Measurements from ENCODE around the gene YLPM1. TPM values are rescaled to one million over a fixed set of nuclear protein-coding genes. Genes with fewer than 3 reads are reported as not detected.

The YLPM1 gene
- total RNA-seq, 1 donor from 2014 or later: 69.9 TPM

DNA sequence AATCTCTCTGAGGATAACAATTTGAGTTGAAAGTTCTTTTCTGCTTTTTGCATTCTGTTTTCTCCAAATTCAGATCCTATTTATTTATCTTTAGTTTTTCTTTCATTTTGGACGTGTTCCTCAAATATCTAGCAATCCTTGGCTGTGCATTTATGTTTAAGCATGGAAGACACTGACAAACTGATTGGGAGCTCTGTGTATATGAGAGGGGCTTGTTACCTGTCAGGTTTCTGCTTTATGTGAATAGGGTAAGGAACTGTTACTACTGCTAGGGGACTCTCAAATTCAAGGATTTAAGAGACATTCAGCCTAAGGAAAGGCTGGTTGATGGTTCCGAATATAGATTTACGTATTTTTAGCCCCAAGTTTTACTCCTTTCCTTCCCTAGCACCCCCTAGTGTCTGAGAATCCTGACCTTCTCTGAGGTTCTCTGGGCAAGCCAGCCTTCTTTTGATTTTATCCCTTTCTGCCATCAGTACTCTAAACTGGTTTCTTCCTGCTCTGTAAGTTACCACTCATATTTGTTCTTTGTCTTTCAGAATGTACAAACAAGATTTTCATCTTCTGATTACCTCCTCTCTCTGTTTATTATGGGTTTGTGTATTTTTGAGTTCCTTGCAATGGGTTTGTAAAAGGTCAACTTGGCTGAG, 30.5 kb downstream of the YLPM1 start:
- DNase-seq: peak; percentile 3

DNA sequence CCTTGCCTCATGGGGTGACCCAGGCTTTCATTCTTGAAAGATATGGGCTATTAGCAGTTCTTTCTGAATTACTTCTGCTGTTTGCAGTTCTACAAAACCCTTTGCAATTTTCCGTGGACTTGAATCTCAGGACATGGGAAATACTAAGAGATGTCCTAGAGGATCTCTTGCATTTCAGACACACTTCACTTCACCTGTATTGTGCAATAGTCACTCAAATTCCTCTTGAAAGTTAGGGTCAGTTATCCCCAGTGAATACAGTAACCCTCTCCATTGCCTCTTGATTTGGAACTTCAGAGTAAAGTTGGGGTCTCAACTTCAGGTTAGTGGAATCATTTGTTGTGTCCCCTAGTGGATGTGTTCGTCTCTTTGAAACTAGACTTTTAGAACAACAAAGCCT, 31.8 kb downstream of the YLPM1 start:
- no peak for DNase-seq

DNA sequence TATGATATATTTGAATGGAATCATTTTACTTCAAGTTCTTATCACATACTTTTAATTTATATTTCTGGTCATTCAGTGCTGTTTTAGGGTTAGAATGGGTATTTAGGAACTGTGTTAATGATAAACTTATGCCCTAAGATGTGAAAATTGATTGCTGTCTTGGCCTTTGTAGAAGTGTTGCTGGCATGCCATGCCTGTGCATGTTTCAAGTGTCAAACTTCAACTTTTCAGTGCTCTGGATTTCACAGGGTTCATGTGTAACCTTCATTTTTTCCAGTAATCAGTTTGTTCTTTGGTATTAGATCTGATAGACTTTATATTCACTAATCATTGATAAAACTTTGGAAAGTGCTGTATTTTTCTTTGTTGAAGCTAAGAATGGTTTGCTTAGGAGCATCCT, 36.6 kb downstream of the YLPM1 start:
- no peak for DNase-seq

DNA sequence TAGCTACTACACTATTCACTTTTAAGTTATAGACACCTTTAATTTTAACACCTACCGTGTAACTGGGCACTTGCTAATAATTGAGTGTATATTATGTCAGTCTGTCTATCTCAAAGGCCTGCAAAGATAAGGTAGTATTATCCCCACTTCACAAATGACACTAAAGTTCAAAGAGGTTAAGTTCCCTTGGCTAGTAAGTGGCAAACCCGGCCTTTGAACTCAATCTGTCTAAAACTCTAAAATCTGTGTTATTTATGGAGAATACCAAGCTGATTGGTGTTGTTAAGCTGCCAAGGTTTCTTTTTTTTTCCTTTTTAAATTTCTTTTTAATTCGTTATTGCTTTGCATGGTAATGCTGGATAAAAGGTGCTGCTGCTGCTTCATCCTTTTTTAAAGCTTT, 37.7 kb downstream of the YLPM1 start:
- no peak for DNase-seq

DNA sequence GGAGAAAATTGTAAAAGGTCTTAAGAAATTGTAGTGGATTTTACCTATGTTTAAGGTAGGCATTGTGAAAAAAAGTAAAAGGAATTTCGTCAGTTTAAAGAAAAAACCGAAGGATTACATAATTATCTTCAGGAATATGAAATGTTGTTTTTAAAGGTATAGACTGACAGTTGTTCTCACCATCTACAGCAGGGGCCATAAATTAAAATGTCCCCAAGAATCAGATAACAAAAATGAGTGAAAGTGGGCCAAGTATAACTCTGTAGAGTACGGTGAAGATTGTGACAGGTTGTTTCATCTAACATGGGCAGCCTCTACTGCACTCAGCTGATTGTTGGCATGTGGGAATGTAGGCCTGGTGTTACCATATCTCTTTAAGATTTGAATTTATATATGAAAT, 38.3 kb downstream of the YLPM1 start:
- DNase-seq: no peak

DNA sequence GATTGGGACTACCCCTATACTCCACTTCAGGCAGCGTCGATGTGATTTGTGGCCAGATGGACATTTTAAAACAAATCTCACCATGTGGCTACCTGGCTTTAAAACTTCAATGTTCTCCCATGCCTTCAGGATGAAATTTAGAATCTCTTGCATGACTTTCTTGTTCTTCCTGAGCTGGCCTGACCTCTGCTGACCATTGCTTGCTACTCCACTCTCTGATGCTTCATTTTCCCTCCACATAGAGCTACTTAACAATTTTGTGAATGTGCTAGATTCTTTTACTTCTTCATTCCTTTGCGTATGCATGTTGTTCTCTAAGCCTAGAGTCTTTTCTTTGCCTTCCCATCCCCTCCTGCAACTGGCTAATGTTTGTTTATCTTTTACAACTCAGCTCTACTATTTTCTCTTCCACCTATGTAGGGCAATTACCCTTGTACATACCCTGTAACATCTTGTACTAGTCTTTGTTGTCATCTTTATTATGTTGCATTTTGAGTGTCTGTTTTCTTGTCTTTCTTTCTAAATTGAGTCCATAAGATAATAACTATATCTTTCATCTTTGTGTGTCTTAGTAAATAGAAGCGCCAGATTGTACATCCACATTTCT, 41.2 kb downstream of the YLPM1 start:
- DNase-seq: peak; percentile 18

DNA sequence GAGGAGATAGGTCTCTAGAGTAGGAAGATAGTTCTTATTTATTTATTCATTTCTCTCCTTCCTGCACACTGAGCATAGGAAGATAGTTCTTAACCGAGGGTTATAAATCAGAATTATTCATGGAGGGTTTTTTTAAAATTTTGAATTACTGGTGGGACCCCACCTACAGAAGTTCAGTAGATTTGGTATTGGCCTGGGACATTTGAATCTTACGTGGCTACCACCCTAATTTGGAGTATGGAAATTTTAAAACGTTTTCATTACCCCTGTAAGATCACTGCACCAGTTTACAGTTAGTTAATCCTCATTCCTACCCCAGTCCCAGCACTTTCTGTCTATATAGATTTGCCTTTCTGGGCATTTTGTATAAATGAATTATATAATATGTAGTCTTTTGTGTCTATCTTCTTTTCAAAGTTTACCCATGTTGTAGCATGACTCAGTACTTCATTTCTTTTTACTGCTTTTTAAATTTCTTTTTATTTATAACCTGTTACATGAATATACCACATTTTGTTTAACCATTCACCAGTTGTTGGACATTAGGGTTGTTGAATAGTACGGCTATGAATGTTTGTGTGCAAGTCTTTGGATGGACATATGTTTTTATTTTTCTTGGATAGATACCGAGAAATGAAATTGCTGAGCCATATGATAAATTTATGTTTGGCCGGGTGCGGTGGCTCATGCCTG, 44.9 kb downstream of the YLPM1 start:
- DNase-seq: no peak

DNA sequence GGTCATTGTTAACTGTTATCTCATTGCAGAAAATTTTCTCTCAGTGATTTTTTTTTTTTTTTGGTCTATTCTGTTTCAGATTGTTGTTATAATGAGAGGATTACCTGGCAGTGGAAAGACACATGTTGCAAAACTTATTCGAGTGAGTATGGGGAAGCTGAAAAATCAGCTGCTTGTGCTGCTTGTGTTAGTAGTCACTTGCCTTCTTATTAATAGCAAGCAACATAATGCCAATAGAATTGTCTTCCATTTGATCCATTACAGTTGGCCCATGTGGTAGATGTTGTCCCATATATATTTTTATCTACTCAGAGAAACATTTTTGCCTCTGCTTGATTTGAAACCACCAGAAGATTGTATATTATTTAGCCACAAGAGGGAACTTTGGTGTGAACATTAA, 53.0 kb downstream of the YLPM1 start:
- no peak for DNase-seq

DNA sequence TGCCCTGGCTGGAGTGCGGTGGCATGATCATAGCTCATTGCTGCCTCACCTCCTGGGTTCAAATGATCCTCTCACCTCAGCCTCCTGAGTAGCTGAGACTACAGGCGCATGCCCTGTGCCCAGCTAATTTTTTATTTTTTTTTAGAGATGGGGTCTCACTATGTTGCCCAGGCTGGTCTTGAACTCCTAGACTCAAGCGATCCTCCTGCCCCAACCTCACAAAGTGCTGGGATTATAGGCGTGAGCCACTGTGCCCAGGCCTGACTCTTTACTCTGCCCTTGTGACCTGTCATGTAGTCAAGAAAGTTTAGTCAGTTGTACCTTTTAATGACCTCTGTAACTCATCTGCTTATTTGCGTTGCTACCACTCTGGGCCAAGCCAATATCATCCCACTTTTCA, 57.2 kb downstream of the YLPM1 start:
- DNase-seq: no peak

DNA sequence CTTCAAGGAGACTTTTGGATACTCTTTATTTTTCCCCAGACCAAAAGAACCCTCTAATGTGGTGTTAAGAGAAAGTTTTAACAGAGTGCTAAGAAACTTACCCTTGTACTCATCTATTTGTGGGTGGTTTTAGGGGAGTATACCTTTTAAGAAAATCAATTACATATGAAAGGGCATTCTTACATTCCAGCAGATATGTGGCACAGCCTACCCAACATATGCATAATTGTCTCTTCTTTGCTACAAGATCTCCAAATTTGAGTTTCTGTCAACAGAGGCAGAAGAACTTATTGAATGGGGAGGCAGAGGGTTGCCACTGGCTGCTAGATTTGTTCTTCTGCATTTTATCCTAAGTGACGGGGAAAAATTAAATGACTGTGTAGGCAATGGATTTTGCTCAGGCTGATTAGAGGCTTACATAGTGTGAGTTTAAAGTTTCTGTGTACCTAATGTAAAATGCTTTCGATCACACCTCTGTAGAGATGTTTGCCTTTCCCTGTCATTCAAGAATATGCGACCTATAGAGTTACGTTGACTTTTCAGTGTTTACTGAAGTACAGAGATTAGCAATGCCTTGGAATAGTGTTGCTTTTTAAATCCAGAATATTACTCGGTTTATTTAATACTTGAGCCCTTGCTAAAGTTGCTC, 58.3 kb downstream of the YLPM1 start:
- DNase-seq: no peak

DNA sequence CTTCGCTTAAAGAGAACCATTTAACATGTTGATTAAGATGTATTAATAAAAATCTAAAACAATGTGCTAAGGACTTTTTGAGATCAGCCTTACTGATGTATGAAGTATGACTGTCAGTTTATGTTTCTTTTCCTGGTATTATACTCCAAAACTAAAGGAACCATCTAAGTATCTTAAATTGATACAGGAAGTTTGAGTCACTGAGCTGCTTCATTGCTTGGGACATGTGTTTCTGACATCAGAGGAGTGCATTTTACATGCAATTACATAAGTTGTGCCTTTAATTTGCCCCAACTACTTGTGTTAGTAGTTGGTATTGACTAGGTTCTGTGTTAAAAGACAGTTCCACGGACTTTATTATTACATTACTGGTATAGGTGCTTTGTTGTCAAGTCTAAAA, 61.9 kb downstream of the YLPM1 start:
- DNase-seq: no peak

DNA sequence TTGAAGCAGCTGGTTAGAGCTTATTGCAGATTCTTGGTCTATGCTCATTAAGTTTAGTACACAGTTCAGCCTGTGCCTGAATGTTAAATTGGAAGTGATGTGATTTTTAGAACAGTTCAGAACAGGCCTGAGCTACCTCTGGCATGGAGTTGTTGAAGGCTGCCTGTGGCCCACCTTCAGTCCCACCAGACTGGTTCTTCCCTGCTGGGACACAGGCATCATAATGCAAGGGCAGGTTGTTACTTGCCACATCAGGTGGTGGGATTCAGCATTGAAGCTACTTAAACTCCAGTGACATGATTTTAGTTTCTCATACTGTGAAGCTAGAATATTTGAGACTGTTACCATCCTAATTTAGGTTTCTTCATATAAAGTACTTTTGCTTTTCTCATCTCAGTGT, 63.5 kb downstream of the YLPM1 start:
- no peak for DNase-seq

DNA sequence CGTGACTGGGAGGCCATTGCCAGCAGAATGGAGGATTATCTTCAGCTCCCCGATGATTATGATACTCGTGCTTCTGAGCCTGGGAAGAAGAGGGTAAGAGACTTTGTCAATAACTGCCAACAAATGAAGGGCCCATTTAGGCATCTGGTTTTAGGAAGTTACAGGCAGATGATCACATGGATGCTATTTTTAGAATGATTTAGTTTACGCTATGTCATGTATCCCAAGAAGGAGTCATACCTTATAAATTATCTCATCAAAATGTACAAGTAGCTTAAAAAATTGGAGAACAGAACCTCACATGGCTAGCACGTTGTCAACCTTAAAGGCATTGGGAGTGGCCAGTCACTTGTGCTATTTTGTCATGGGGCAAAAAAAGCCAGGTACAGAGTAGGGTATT, 66.1 kb downstream of the YLPM1 start:
- DNase-seq: no peak

DNA sequence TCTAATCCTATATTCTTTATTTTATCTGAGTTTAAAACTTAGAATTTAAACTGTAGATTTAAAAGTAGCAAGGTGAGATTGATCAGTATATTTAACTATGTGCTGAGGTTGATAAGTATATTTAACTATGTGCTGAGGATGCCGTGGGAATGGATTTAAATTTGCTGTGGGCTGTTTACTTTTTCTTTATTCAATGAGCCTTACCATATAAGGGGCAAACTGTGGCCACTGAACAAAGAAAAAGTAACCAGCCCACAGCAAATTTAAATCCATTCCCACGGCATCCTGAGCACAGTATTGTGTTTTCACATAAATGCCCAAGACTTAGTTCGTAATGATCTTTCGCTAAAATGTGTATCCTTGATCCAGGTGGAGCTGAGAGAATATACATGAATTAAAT, 69.7 kb downstream of the YLPM1 start:
- DNase-seq: no peak

DNA sequence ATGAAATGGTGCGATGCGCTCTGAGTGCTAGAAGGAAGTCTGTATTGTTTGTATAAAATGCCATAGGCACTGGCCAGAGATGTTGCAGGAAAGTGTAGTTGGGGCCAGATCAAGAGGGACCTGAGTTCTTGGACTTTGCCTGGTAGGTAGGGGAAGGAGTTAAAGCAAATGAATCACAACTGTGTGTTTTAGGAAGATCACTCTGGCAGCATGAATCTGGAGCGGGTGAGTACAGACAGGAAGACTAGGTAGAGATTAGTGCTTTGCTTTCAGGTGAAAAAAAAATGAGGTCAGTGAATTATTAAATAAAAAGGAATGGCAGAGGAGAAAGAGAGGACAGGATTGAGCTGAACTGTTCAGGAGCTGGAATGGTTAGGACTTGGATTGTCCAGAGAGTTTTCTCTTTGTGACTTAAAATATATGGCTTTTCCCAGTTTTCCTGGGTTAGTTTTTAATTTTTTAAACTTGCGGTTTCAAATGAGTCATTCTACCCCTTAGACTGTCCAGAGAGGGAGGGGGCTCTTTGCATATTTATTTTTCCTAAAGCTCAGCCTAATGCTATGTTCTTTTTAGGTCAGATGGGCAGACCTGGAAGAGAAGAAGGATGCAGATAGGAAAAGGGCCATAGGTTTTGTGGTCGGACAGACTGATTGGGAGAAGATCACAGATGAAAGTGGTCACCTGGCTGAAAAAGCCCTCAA, 71.7 kb downstream of the YLPM1 start:
- DNase-seq: no peak

DNA sequence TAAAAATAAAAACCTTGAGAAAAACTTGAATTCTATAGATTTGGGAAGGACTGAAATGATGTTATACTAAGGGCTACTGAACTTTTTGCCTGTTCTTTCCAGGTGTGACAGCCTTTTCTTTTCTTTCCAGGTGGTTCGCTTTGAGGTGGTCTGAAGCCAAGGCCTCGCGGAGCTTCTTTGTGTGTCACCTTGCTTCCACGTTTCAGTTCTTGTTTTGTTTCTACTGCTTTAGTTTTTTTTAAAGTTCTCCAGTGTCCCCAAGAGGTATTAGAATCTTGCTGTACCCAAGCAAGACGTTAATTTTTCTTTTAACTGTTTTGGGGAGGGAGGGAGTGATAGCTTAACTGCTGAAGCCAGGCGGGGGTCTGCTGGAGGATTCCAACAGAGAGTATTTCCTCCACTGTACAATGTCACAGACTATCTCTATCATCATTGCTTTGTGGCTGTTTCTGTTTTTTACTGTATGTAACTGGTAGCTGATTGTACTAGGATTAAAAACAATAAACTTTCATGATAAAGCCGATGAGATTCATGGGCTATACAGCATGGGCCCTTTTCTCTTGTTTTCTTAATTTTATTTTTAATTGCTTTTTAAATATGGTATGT, 72.6 kb downstream of the YLPM1 start:
- DNase-seq: no peak

DNA sequence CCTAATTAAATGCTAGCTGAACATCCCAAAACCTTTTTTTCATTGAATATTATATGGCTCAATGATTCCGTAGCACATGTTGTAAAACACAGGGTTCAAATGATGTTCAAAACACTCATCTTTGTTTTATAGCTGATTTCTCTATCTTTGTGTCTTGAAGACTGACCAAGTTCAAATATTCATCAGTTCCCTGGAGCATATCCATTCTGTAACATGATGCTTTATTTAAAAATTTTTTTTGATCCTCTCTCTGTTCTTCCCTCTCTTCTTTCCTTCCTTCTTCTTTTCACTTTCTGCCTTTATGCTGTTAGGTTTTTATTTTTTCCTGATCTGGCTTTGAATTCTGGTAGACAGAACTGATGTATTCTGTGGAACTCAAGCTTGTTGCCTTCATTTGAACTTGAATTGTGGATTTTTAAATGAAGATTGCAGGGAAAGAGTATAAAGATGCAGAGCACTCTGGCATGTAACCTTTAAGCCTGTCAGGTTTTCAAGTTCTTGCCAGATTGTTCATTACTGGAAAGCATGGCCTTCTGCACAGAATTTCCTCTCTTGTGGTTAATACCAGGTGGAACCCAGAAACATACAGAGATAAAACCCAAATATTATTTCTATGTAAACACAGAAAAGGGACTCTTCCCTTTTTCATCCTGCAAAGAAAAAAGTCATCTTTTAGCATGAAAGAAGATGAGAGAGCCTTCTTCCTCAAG, 73.3 kb downstream of the YLPM1 start:
- DNase-seq: no peak

DNA sequence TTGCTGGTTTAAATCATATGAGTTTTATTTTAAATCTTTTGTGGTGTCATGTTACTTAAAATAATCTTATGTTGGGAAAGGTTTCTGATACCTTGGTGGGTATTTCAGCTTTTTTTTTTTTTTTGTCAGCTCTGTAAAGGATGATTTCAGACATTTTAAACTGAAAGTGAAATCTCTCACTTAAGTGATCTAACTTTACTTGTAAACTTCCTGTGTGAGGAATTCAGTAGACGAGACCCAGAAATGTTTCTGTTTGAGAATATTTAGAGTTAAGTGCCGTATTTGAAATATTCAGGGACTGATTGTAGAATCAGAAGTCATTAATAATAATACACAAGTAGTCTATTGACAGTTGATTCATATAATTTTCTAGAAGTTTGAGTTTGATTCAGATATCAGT, 75.0 kb downstream of the YLPM1 start:
- DNase-seq: no peak

DNA sequence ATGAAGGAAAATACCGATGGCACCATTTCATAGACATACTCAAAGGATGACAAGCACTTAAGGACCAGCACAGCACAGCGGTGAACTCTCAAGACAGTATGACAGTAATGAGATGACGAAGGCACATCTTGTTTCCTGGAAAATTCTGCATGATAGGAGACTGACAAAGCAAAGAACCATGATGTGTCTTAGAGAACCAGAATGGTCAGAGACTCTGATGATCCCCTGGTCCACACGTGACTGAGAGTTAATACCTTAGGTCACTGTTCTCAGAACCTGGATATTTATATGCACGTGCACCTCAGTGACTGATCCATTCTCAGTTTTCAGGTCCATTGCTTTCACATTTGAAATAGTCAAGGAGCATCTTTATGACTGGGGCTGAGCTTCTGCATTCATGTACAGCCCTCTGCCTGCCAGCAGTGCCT, 77.5 kb downstream of the YLPM1 start:
- no peak for DNase-seq

DNA sequence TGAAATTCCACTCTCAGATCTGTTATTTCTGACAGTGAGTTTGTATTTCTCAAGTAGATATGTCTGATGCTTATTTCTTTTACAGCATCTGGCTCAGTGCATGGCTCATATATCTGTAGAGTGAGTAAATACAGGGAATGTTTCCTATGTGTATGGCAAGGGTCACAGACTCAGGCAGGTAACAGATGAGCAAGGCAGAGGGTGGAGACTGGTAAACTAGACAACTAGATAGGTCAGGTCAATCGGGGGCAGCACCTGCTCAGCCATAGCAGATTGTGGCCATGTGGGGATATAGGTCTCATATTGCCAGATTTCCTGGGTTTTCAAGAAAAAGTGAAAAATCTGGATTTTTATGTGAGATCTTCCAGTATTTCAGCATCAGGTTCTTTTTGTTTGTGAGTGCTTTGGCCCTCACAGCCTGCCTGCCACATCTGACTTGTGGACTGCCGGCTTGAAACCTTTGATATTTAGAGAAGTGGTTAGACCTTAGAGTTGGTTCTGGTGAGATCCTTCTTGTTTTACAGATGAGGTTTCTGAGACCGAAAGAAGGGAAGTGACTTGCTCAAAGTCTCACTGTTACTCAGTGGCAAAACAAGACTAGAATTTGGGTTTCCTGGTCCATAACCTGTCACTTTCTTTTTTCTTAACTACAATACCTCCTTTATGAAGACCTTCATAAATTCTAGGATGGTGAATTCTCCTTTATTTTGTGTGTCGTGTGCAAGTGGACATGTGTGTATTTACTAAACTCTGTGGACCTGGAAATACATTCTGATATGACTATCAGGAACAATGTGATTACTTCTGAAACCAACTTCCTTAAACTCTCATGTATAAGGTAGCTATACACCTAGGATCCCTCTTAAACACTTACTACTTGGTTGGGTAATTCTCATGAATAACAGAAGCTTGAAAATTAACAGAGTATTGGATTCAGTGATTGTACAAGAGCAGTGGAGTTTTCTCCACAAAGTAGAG, 78.4 kb downstream of the YLPM1 start:
- no peak for DNase-seq
